HepG2 (cell line): Measurements from ENCODE around the gene TBC1D22A. TPM values are rescaled to one million over a fixed set of nuclear protein-coding genes. Genes with fewer than 3 reads are reported as not detected.

Experiments used
- FOXJ3 ChIP-seq: sonication (generic); formaldehyde crosslinking; IDR thresholded peaks from 2 replicates; pipeline ENCODE4 v1.4.0; 2020; ENCODE audit warnings: missing genetic modification reagents, mild to moderate bottlenecking, borderline replicate concordance
- HES4 ChIP-seq: sonication (generic); formaldehyde crosslinking; IDR thresholded peaks from 2 replicates; pipeline ENCODE4 v1.9.0; 2021; ENCODE audit warnings: mild to moderate bottlenecking, missing genetic modification reagents, borderline replicate concordance
- HINFP ChIP-seq: sonication (generic); formaldehyde crosslinking; IDR thresholded peaks from 2 replicates; pipeline ENCODE4 v1.4.0; 2020; ENCODE audit warnings: low read depth, mild to moderate bottlenecking, missing genetic modification reagents
- HOXA9 ChIP-seq: sonication (generic); formaldehyde crosslinking; IDR thresholded peaks from 2 replicates; pipeline ENCODE4 v1.8.1; 2022; ENCODE audit warnings: missing genetic modification reagents, mild to moderate bottlenecking, moderate library complexity, borderline replicate concordance
- KDM5B ChIP-seq: sonication (generic); formaldehyde crosslinking; IDR thresholded peaks from 2 replicates; pipeline ENCODE4 v1.4.0; 2020; ENCODE audit warnings: missing genetic modification reagents, mild to moderate bottlenecking, borderline replicate concordance
- RAD21 ChIP-seq: fragments of 450-650 bp; formaldehyde crosslinking; IDR thresholded peaks from 2 replicates; pipeline ENCODE4 v1.5.0; 2020; ENCODE audit warnings: mild to moderate bottlenecking
- SATB2 ChIP-seq: sonication (generic); formaldehyde crosslinking; IDR thresholded peaks from 2 replicates; pipeline ENCODE4 v1.5.0; 2020; ENCODE audit warnings: missing genetic modification reagents
- SOX13 ChIP-seq, 3 experiments: fragments of 450-650 bp in 1 of 3; sonication (generic) in 1 of 3; formaldehyde crosslinking in 1 of 3; IDR thresholded peaks in 2 of 3; conservative IDR thresholded peaks in 1 of 3; 2 replicates each; pipeline versions ENCODE4 v1.5.0 to v1.6.1; 2016 to 2020; ENCODE audit warnings: antibody characterized with exemption in 1 of 3, mild to moderate bottlenecking in 1 of 3, missing compliant biosample characterization in 1 of 3, missing genetic modification reagents in 1 of 3, moderate library complexity in 1 of 3
- SP2 ChIP-seq: sonication (generic); formaldehyde crosslinking; IDR thresholded peaks from 2 replicates; pipeline ENCODE4 v1.5.1; 2020; ENCODE audit warnings: mild to moderate bottlenecking, missing genetic modification reagents
- TARDBP ChIP-seq: sonication (generic); formaldehyde crosslinking; IDR thresholded peaks from 2 replicates; pipeline ENCODE4 v1.8.0; 2022; ENCODE audit warnings: mild to moderate bottlenecking, missing genetic modification reagents
- ZBTB20 ChIP-seq: sonication (generic); formaldehyde crosslinking; IDR thresholded peaks from 2 replicates; pipeline ENCODE4 v1.8.1; 2023; ENCODE audit warnings: missing genetic modification reagents, low read depth, mild to moderate bottlenecking, borderline replicate concordance
- ZBTB7B ChIP-seq: sonication (generic); formaldehyde crosslinking; IDR thresholded peaks from 2 replicates; pipeline ENCODE4 v1.4.0; 2020; ENCODE audit warnings: missing genetic modification reagents
- ZNF331 ChIP-seq: sonication (generic); formaldehyde crosslinking; IDR thresholded peaks from 2 replicates; pipeline ENCODE4 v1.4.0; 2020; ENCODE audit warnings: missing genetic modification reagents
- ZNF567 ChIP-seq: sonication (generic); formaldehyde crosslinking; IDR thresholded peaks from 2 replicates; pipeline ENCODE4 v1.8.1; 2023; ENCODE audit warnings: mild to moderate bottlenecking, missing genetic modification reagents, borderline replicate concordance
- ZNF580 ChIP-seq: IDR thresholded peaks from 2 replicates; pipeline ENCODE4 v1.6.1; 2016; ENCODE audit warnings: low read depth, borderline replicate concordance
- ZNF672 ChIP-seq: sonication (generic); formaldehyde crosslinking; IDR thresholded peaks from 2 replicates; pipeline ENCODE4 v1.8.1; 2022; ENCODE audit warnings: missing genetic modification reagents
- ZNF777 ChIP-seq: sonication (generic); formaldehyde crosslinking; IDR thresholded peaks from 2 replicates; pipeline ENCODE4 v1.4.0; 2020; ENCODE audit warnings: missing genetic modification reagents
- ZNF841 ChIP-seq: sonication (generic); formaldehyde crosslinking; IDR thresholded peaks from 2 replicates; pipeline ENCODE4 v1.8.1; 2023; ENCODE audit warnings: missing genetic modification reagents, borderline replicate concordance
- polyA plus RNA-seq, 8 experiments: library from polyadenylated mRNA; depleted of rRNA in 3 of 8; stranded (reverse) in 7 of 8; unstranded in 1 of 8; fragments of >200 nt; fragmentation: Illumina TruSeq in 4 of 8; extraction: Trizol in 4 of 8; gene quantifications; 2 replicates each; pipeline versions ENCODE4 v1.2.1 to v1.2.3, GENCODE V29; 2011 to 2016; ENCODE audit warnings: low read depth in 4 of 8, missing spikeins in 1 of 8, mixed read lengths in 1 of 8; ENCODE audit not compliant: insufficient read depth in 1 of 8
- total RNA-seq, 5 experiments: library from RNA; depleted of rRNA; stranded (reverse); fragments of >200 nt; fragmentation: Illumina TruSeq; extraction: Trizol; gene quantifications; 2 replicates each; pipeline ENCODE4 v1.2.3, GENCODE V29; 2016; ENCODE audit warnings: low read depth in 1 of 5
- TF ChIP-seq, protein P1 (sequence below): sonication (generic); formaldehyde crosslinking; conservative IDR thresholded peaks from 2 replicates; pipeline ENCODE4 v1.4.0; 2020; ENCODE audit warnings: missing genetic modification reagents
- TF ChIP-seq, protein P2 (sequence below): sonication (generic); formaldehyde crosslinking; IDR thresholded peaks from 2 replicates; pipeline ENCODE4 v1.4.0; 2020; ENCODE audit warnings: missing genetic modification reagents
- TF ChIP-seq, protein P3 (sequence below): fragments of 450-650 bp; IDR thresholded peaks from 2 replicates; pipeline ENCODE4 v1.6.1; 2017

The TBC1D22A gene
- total and polyA plus RNA-seq, 2 of the 13 experiments (the other 11 are each of a cell fraction or from before 2014, with no cell fraction given), result 17.3 to 18.0 TPM

DNA sequence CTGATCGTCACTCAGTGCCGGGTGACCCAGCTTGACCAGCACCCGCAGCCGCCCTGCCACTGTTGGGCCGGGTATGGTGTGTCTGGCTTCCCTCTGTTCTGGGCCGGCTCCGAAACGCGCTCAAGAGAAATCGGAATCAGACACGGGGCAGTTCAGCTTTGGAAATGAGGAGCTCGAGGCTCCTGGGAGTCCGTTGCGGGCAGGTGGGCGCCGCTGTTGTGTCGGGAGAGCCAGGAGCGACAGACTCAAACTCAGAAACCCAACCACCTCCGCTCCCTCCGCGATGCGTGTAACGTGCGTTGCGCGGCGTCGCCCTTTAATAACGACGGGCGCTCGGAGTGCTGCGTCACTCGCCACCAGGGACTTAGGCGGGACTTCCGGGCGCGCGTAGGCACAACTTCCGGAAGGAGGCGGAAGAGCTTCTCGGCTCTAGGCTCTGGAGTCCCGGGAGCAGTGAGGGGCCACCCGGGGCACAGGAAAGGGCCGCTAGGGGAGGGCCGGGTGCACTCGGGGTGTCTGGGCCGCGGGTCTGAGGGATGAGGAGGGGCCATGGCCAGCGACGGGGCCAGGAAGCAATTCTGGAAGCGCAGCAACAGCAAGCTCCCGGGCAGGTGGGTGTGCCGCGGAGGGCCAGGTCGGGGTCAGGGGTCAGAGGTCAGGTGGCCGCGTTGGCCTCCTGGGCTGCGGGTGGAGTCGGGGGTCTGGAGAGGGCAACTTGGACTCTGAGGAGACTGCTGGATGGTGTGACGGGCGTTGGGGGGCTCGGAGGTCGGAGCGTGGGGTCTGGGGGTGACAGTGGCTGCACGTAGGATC is at the start of gene TBC1D22A (continued):
- TF ChIP-seq, protein P1, sequence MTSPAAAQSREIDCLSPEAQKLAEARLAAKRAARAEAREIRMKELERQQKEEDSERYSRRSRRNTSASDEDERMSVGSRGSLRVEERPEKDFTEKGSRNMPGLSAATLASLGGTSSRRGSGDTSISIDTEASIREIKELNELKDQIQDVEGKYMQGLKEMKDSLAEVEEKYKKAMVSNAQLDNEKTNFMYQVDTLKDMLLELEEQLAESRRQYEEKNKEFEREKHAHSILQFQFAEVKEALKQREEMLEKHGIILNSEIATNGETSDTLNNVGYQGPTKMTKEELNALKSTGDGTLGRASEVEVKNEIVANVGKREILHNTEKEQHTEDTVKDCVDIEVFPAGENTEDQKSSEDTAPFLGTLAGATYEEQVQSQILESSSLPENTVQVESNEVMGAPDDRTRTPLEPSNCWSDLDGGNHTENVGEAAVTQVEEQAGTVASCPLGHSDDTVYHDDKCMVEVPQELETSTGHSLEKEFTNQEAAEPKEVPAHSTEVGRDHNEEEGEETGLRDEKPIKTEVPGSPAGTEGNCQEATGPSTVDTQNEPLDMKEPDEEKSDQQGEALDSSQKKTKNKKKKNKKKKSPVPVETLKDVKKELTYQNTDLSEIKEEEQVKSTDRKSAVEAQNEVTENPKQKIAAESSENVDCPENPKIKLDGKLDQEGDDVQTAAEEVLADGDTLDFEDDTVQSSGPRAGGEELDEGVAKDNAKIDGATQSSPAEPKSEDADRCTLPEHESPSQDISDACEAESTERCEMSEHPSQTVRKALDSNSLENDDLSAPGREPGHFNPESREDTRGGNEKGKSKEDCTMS (CRISPR knock-in tag), result no peak
- peak; percentile 18; the same call in 1 of the 2 replicates for TF ChIP-seq HES4 (CRISPR knock-in tag)
- TF ChIP-seq ZNF580, result peak; percentile 60; the same call in 1 of the 2 replicates
- no peak for TF ChIP-seq SATB2 (CRISPR knock-in tag)
- TF ChIP-seq KDM5B (CRISPR knock-in tag), result peak; percentile 86
- peak; percentile 78; the same call in 1 of the 2 replicates for TF ChIP-seq HOXA9 (CRISPR knock-in tag)
- TF ChIP-seq RAD21 (CRISPR knock-in tag), result no peak
- no peak for TF ChIP-seq ZBTB7B
- TF ChIP-seq TARDBP (CRISPR knock-in tag), result peak; percentile 87
- TF ChIP-seq, protein P2, sequence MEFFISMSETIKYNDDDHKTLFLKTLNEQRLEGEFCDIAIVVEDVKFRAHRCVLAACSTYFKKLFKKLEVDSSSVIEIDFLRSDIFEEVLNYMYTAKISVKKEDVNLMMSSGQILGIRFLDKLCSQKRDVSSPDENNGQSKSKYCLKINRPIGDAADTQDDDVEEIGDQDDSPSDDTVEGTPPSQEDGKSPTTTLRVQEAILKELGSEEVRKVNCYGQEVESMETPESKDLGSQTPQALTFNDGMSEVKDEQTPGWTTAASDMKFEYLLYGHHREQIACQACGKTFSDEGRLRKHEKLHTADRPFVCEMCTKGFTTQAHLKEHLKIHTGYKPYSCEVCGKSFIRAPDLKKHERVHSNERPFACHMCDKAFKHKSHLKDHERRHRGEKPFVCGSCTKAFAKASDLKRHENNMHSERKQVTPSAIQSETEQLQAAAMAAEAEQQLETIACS, result no peak
- TF ChIP-seq ZNF841 (CRISPR knock-in tag), result no peak
- TF ChIP-seq ZNF672, result no peak
- no peak for TF ChIP-seq ZNF777 (CRISPR knock-in tag)
- TF ChIP-seq ZBTB20 (CRISPR knock-in tag), result peak; percentile 44; the same call in 1 of the 2 replicates
- peak; percentile 76 for TF ChIP-seq ZNF331 (CRISPR knock-in tag)
- TF ChIP-seq SOX13 (IDR thresholded peaks at IDR 0.05), result 0 out of 2 replicates have a peak, but pooled peaks have one; percentile 9
- peak in 1 of 2 experiments; percentile 46; a peak in 1 of 4 replicates for TF ChIP-seq SOX13 (CRISPR knock-in tag; conservative IDR thresholded peaks at IDR 0.05 in 1 of 2, IDR thresholded peaks at IDR 0.05 in 1 of 2)
- TF ChIP-seq HINFP (CRISPR knock-in tag), result peak; percentile 61; the same call in 1 of the 2 replicates
- peak; percentile 95 for TF ChIP-seq SP2 (CRISPR knock-in tag)
- TF ChIP-seq, protein P3, sequence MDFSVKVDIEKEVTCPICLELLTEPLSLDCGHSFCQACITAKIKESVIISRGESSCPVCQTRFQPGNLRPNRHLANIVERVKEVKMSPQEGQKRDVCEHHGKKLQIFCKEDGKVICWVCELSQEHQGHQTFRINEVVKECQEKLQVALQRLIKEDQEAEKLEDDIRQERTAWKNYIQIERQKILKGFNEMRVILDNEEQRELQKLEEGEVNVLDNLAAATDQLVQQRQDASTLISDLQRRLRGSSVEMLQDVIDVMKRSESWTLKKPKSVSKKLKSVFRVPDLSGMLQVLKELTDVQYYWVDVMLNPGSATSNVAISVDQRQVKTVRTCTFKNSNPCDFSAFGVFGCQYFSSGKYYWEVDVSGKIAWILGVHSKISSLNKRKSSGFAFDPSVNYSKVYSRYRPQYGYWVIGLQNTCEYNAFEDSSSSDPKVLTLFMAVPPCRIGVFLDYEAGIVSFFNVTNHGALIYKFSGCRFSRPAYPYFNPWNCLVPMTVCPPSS, result no peak
- TF ChIP-seq FOXJ3 (CRISPR knock-in tag), result no peak
- TF ChIP-seq ZNF567 (CRISPR knock-in tag), result no peak
